T-helper 2 cell treated with Interferon-gamma antibody and Interleukin-4, amounts not matched to agents 5 μg/mL and 100 μg/mL, for 36 hours (primary cell): Measurements from ENCODE around the gene GLS.
"Not testable (repeated sequence)": the region's sequence is repeated elsewhere in the genome, so short reads cannot be mapped to it uniquely, and the experiment has no call there.

Source experiments
- DNase-seq: peaks from one replicate; pipeline ENCODE4 v3.0.0; 2021; ENCODE audit warnings: low spot score
- H3K27ac Mint-ChIP-seq: one replicate; pipeline ENCODE4 v1.8.0; 2021; ENCODE audit warnings: mild to moderate bottlenecking, mixed read lengths
- H3K27me3 Mint-ChIP-seq: one replicate; pipeline ENCODE4 v1.8.0; 2021; ENCODE audit warnings: low read depth, mixed read lengths
- H3K36me3 Mint-ChIP-seq: one replicate; pipeline ENCODE4 v1.8.0; 2021; ENCODE audit warnings: low read depth, mixed read lengths
- H3K4me1 Mint-ChIP-seq: one replicate; pipeline ENCODE4 v1.8.0; 2021; ENCODE audit warnings: low read depth, mixed read lengths
- H3K4me3 Mint-ChIP-seq: one replicate; pipeline ENCODE4 v1.8.0; 2022; ENCODE audit warnings: mild to moderate bottlenecking, moderate library complexity, mixed read lengths
- H3K9me3 Mint-ChIP-seq: one replicate; pipeline ENCODE4 v1.8.0; 2021; ENCODE audit warnings: mixed read lengths

The GLS gene

GRCh38 chr2:190863946-190864345 is 16.7 kb upstream of the GLS start:
- no peak for DNase-seq
- peaks cover 33% of the 10 kb centered on the region for H3K9me3 Mint-ChIP-seq
- no peak overlapping the region for H3K4me3 Mint-ChIP-seq
- H3K36me3 Mint-ChIP-seq, result peaks cover 9% of the 10 kb centered on the region
- peaks cover 15% of the 10 kb centered on the region for H3K4me1 Mint-ChIP-seq
- no peaks in the 10 kb centered on the region for H3K27me3 Mint-ChIP-seq
- no peak overlapping the region for H3K27ac Mint-ChIP-seq

GRCh38 chr2:190864375-190864774 is 16.2 kb upstream of the GLS start:
- H3K4me3 Mint-ChIP-seq, result no peak overlapping the region
- H3K36me3 Mint-ChIP-seq, result peaks cover 9% of the 10 kb centered on the region
- no peak for DNase-seq
- H3K4me1 Mint-ChIP-seq, result peaks cover 15% of the 10 kb centered on the region
- no peak overlapping the region for H3K27ac Mint-ChIP-seq
- peaks cover 33% of the 10 kb centered on the region for H3K9me3 Mint-ChIP-seq
- H3K27me3 Mint-ChIP-seq, result peaks cover under 1% of the 10 kb centered on the region

GRCh38 chr2:190867212-190867611 is 13.4 kb upstream of the GLS start:
- Mint-ChIP-seq H3K27me3 (peaks cover 3% of the 10 kb centered on the region), H3K4me1 (peaks cover 15% of the 10 kb centered on the region), H3K27ac (no peak overlapping the region), H3K4me3 (no peak overlapping the region), H3K36me3 (peaks cover 2% of the 10 kb centered on the region), H3K9me3 (peaks cover 16% of the 10 kb centered on the region)
- DNase-seq, result no peak

GRCh38 chr2:190867832-190868231 is 12.8 kb upstream of the GLS start:
- Mint-ChIP-seq H3K9me3 (peaks cover 10% of the 10 kb centered on the region), H3K4me1 (peaks cover 12% of the 10 kb centered on the region), H3K27me3 (peaks cover 5% of the 10 kb centered on the region), H3K27ac (no peak overlapping the region), H3K36me3 (peaks cover 3% of the 10 kb centered on the region), H3K4me3 (no peak overlapping the region)
- DNase-seq, result no peak

GRCh38 chr2:190869721-190870120 is 10.9 kb upstream of the GLS start:
- no peak overlapping the region for H3K4me3 Mint-ChIP-seq
- H3K4me1 Mint-ChIP-seq, result no peaks in the 10 kb centered on the region
- peaks cover 3% of the 10 kb centered on the region for H3K36me3 Mint-ChIP-seq
- DNase-seq, result no peak
- no peak overlapping the region for H3K27ac Mint-ChIP-seq
- peaks cover 9% of the 10 kb centered on the region for H3K9me3 Mint-ChIP-seq
- H3K27me3 Mint-ChIP-seq, result peaks cover 5% of the 10 kb centered on the region

GRCh38 chr2:190873451-190873850 is 7.2 kb upstream of the GLS start:
- not testable (repeated sequence) for H3K9me3 Mint-ChIP-seq

GRCh38 chr2:190875891-190876290 is 4.7 kb upstream of the GLS start:
- H3K4me3 Mint-ChIP-seq, result peak overlapping the region; percentile 56
- peaks cover 2% of the 10 kb centered on the region for H3K27me3 Mint-ChIP-seq
- no peaks in the 10 kb centered on the region for H3K9me3 Mint-ChIP-seq
- H3K36me3 Mint-ChIP-seq, result peaks cover 1% of the 10 kb centered on the region
- DNase-seq, result peak; percentile 14
- peaks cover 14% of the 10 kb centered on the region for H3K4me1 Mint-ChIP-seq
- peak overlapping the region; percentile 65 for H3K27ac Mint-ChIP-seq

More at GRCh38 chr2:190873451-190873850, 7.2 kb upstream of the GLS start:
- peaks cover 14% of the 10 kb centered on the region for H3K4me1 Mint-ChIP-seq
- not testable (repeated sequence) for H3K27me3 Mint-ChIP-seq, DNase-seq, H3K36me3 Mint-ChIP-seq, H3K27ac Mint-ChIP-seq, H3K4me3 Mint-ChIP-seq

- H3K36me3 Mint-ChIP-seq, result peaks cover 1% of the 10 kb centered on the region
- H3K4me3 Mint-ChIP-seq, result no peak overlapping the region
- no peak overlapping the region for H3K27ac Mint-ChIP-seq
- peaks cover 2% of the 10 kb centered on the region for H3K27me3 Mint-ChIP-seq
- no peaks in the 10 kb centered on the region for H3K9me3 Mint-ChIP-seq
- peaks cover 14% of the 10 kb centered on the region for H3K4me1 Mint-ChIP-seq
- no peak for DNase-seq
Measured at GRCh38 chr2:190876631-190877030, 4.0 kb upstream of the GLS start.

- Mint-ChIP-seq H3K36me3 (peaks cover 6% of the 10 kb centered on the region), H3K4me3 (no peak overlapping the region), H3K27me3 (peaks cover 1% of the 10 kb centered on the region), H3K27ac (no peak overlapping the region), H3K9me3 (no peaks in the 10 kb centered on the region), H3K4me1 (peaks cover 14% of the 10 kb centered on the region)
- no peak for DNase-seq
Measured at GRCh38 chr2:190877436-190877835, 3.2 kb upstream of the GLS start.

GRCh38 chr2:190879474-190880377 is 895 bp upstream of the GLS start:
- H3K27ac Mint-ChIP-seq, result peak overlapping the region; percentile 97
- DNase-seq, result no peak
- H3K4me1 Mint-ChIP-seq, result peaks cover 32% of the 10 kb centered on the region
- H3K27me3 Mint-ChIP-seq, result no peaks in the 10 kb centered on the region
- peak overlapping the region; percentile 92 for H3K4me3 Mint-ChIP-seq
- no peaks in the 10 kb centered on the region for H3K9me3 Mint-ChIP-seq
- peaks cover 25% of the 10 kb centered on the region for H3K36me3 Mint-ChIP-seq

- H3K4me1 Mint-ChIP-seq, result peaks cover 27% of the 10 kb centered on the region
- H3K27ac Mint-ChIP-seq, result peak overlapping the region; percentile 98
- H3K36me3 Mint-ChIP-seq, result peaks cover 30% of the 10 kb centered on the region
- H3K4me3 Mint-ChIP-seq, result peak overlapping the region; percentile 92
- no peaks in the 10 kb centered on the region for H3K27me3 Mint-ChIP-seq
- no peaks in the 10 kb centered on the region for H3K9me3 Mint-ChIP-seq
- no peak for DNase-seq
Measured at GRCh38 chr2:190881084-190881597, 520 bp downstream of the GLS start.

GRCh38 chr2:190881598-190882410 is 1.2 kb downstream of the GLS start:
- peak overlapping the region; percentile 98 for H3K27ac Mint-ChIP-seq
- peaks cover 30% of the 10 kb centered on the region for H3K36me3 Mint-ChIP-seq

GRCh38 chr2:190882411-190882766 is 1.8 kb downstream of the GLS start:
- peak overlapping the region; percentile 92 for H3K4me3 Mint-ChIP-seq
- peaks cover 30% of the 10 kb centered on the region for H3K36me3 Mint-ChIP-seq
- no peak for DNase-seq
- H3K9me3 Mint-ChIP-seq, result no peaks in the 10 kb centered on the region
- peaks cover 29% of the 10 kb centered on the region for H3K4me1 Mint-ChIP-seq
- no peaks in the 10 kb centered on the region for H3K27me3 Mint-ChIP-seq
- peak overlapping the region; percentile 98 for H3K27ac Mint-ChIP-seq

More at GRCh38 chr2:190881598-190882410, 1.2 kb downstream of the GLS start:
- peak; percentile 73 for DNase-seq
- Mint-ChIP-seq H3K4me3 (peak overlapping the region; percentile 92), H3K27me3 (no peaks in the 10 kb centered on the region), H3K4me1 (peaks cover 29% of the 10 kb centered on the region), H3K9me3 (no peaks in the 10 kb centered on the region)
